K562 (cell line): Measurements from ENCODE around the gene FAM83D. TPM values are rescaled to one million over a fixed set of nuclear protein-coding genes. Genes with fewer than 3 reads are reported as not detected.

ENCODE experiments used
- AFF4 ChIP-seq: sonication (generic); formaldehyde crosslinking; IDR thresholded peaks from 2 replicates; pipeline ENCODE4 v1.8.0; 2023; ENCODE audit warnings: mild to moderate bottlenecking, missing genetic modification reagents
- CHD1 ChIP-seq: fragments of 200-600 bp; sonication (generic); IDR thresholded peaks from one replicate; pipeline ENCODE4 v1.6.1; 2012; ENCODE audit warnings: mild to moderate bottlenecking, moderate library complexity, low read length, inconsistent platforms
- CREB1 ChIP-seq, 2 experiments: sonication (generic) in 1 of 2; formaldehyde crosslinking in 1 of 2; IDR thresholded peaks; 2 replicates each; pipeline versions ENCODE4 v1.6.1 to v1.8.0; 2012 to 2022; ENCODE audit warnings: inconsistent platforms in 1 of 2, mild to moderate bottlenecking in 1 of 2, missing genetic modification reagents in 1 of 2, moderate library complexity in 1 of 2
- NONO ChIP-seq, 2 experiments: fragments of 200-400 bp in 1 of 2; fragments of 450-650 bp in 1 of 2; formaldehyde crosslinking in 1 of 2; IDR thresholded peaks; 2 replicates each; pipeline ENCODE4 v1.6.1; 2017; ENCODE audit warnings: low read depth in 2 of 2, mild to moderate bottlenecking in 2 of 2, moderate library complexity in 2 of 2, low read length in 1 of 2
- PURB ChIP-seq: sonication (generic); formaldehyde crosslinking; IDR thresholded peaks from 2 replicates; pipeline ENCODE4 v1.9.0; 2021; ENCODE audit warnings: low read depth, mild to moderate bottlenecking, missing genetic modification reagents
- RBM25 ChIP-seq: fragments of 200-400 bp; formaldehyde crosslinking; IDR thresholded peaks from 2 replicates; pipeline ENCODE4 v1.6.1; 2018; ENCODE audit warnings: low read length, low read depth, moderate library complexity; ENCODE audit not compliant: severe bottlenecking
- RCOR1 ChIP-seq, 2 experiments: IDR thresholded peaks; 2 replicates each; pipeline ENCODE4 v1.6.1; 2012; ENCODE audit warnings: low read depth in 2 of 2, low read length in 2 of 2, borderline replicate concordance in 1 of 2, improper control_type of control experiment in 1 of 2
- RNF219 ChIP-seq: fragments of 250-450 bp; sonication (Bioruptor Pico); IDR thresholded peaks from 2 replicates; pipeline ENCODE4 v1.5.0; 2022; ENCODE audit warnings: mild to moderate bottlenecking
- THRB ChIP-seq: fragments of 450-650 bp; formaldehyde crosslinking; conservative IDR thresholded peaks from 2 replicates; pipeline ENCODE4 v1.4.0; 2022; ENCODE audit warnings: mild to moderate bottlenecking, missing genetic modification characterization
- ZBTB34 ChIP-seq: fragments of 250-450 bp; sonication (Bioruptor Pico); IDR thresholded peaks from 2 replicates; pipeline ENCODE4 v1.8.0; 2021; ENCODE audit warnings: mild to moderate bottlenecking, moderate library complexity
- ZNF3 ChIP-seq: fragments of 250-450 bp; sonication (Bioruptor Pico); IDR thresholded peaks from 2 replicates; pipeline ENCODE4 v1.5.0; 2021; ENCODE audit warnings: mild to moderate bottlenecking, moderate library complexity
- ZNF512 ChIP-seq: IDR thresholded peaks from 2 replicates; pipeline ENCODE4 v1.6.1; 2016; ENCODE audit warnings: missing genetic modification characterization, missing compliant biosample characterization
- polyA plus RNA-seq, 8 experiments: library from polyadenylated mRNA; depleted of rRNA in 4 of 8; stranded (reverse) in 5 of 8; unstranded in 3 of 8; fragments of >200 nt; fragmentation: Nextera tagmentation in 2 of 8; fragmentation: Illumina TruSeq in 1 of 8; extraction: Ambion mirVana in 2 of 8; extraction: Trizol in 1 of 8; gene quantifications; 2 replicates each; pipeline versions ENCODE4 v1.2.1 to v1.2.3, GENCODE V29; 2011 to 2014; ENCODE audit warnings: inconsistent platforms in 1 of 8, missing spikeins in 1 of 8
- total RNA-seq, 7 experiments: library from RNA; depleted of rRNA in 6 of 7; stranded (reverse); fragments of >200 nt in 6 of 7; fragmentation: Illumina TruSeq in 2 of 7; extraction: Trizol in 2 of 7; gene quantifications; 2 replicates each; pipeline versions ENCODE4 v1.2.1 to v1.2.3, GENCODE V29; 2011 to 2021; ENCODE audit warnings: low replicate concordance in 1 of 7
- TF ChIP-seq, protein P1 (sequence below): fragments of 450-650 bp; formaldehyde crosslinking; IDR thresholded peaks from 2 replicates; pipeline ENCODE4 v1.4.0; 2022; ENCODE audit warnings: mild to moderate bottlenecking, moderate library complexity

FAM83D gene
- total and polyA plus RNA-seq, 9 of the 15 experiments (the other 6 are each of a cell fraction or from before 2014, with no cell fraction given) = 8.2 to 66.1 (median 43.5) TPM

- TF ChIP-seq THRB (CRISPR knock-in tag) = no peak; the same call in 1 of the 2 replicates
- TF ChIP-seq AFF4 (CRISPR knock-in tag) = peak; percentile 24; the same call in 1 of the 2 replicates
- no peak for TF ChIP-seq ZBTB34 (CRISPR knock-in tag)
- TF ChIP-seq ZNF512 (tag) = no peak
- TF ChIP-seq RCOR1 (IDR thresholded peaks at IDR 0.05; ENCODE audit: borderline replicate concordance in 1 of 2, low read depth in 2 of 2, low read length in 2 of 2) = peak; percentile 21 to 57; a peak in 2 of 4 replicates
- no peak for TF ChIP-seq RNF219 (CRISPR knock-in tag)
- 0 out of 4 replicates have a peak, but pooled peaks of 1 of the 2 experiments have one; percentile 11 for TF ChIP-seq NONO (IDR thresholded peaks at IDR 0.05; ENCODE audit: low read depth in 2 of 2, low read length in 1 of 2)
- no peak for TF ChIP-seq ZNF3 (CRISPR knock-in tag)
- TF ChIP-seq PURB (CRISPR knock-in tag) = no peak
- TF ChIP-seq RBM25 = no peak
- TF ChIP-seq CHD1 = peak; percentile 54
- TF ChIP-seq, protein P1, sequence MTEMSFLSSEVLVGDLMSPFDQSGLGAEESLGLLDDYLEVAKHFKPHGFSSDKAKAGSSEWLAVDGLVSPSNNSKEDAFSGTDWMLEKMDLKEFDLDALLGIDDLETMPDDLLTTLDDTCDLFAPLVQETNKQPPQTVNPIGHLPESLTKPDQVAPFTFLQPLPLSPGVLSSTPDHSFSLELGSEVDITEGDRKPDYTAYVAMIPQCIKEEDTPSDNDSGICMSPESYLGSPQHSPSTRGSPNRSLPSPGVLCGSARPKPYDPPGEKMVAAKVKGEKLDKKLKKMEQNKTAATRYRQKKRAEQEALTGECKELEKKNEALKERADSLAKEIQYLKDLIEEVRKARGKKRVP (CRISPR knock-in tag) = no peak
- TF ChIP-seq CREB1 (IDR thresholded peaks at IDR 0.05) = peak; percentile 40; the same call in 1 of the 2 replicates
- 0 out of 2 replicates have a peak, but pooled peaks have one; percentile 74 for TF ChIP-seq CREB1 (CRISPR knock-in tag; IDR thresholded peaks at IDR 0.05)
These were observed 36.1 kb downstream of the FAM83D start, which contains the start of gene DHX35 (continued) for GRCh38 chr20:38962044-38962927.
